ENCODE measurements around the gene FAM107B. TPM values are rescaled to one million over a fixed set of nuclear protein-coding genes. Genes with fewer than 3 reads are reported as not detected.

FAM107B gene
- total and polyA plus RNA-seq, 2 experiments from 2014 or later, result 11.0 to 17.6 TPM

- H3K4me1 ChIP-seq (ENCODE audit: insufficient read depth), result no peaks in the 10 kb centered on the region
- no peaks in the 10 kb centered on the region for H3K27me3 ChIP-seq (ENCODE audit: insufficient read depth)
- no peak overlapping the region for H3K4me3 Mint-ChIP-seq
- no peak overlapping the region for H3K27ac ChIP-seq (ENCODE audit: low read depth)
- DNase-seq (ENCODE audit: low spot score) (no peak), ATAC-seq (no peak)
- no peaks in the 10 kb centered on the region for H3K36me3 Mint-ChIP-seq (ENCODE audit: low read depth)
- no peak for TF ChIP-seq ZNF462 (CRISPR knock-in tag; IDR thresholded peaks at IDR 0.05)
- no peak for TF ChIP-seq EZH2phosphoT487 (IDR thresholded peaks at IDR 0.05; ENCODE audit: unreplicated experiment)
- no peak for TF ChIP-seq ZNF114 (CRISPR knock-in tag; IDR thresholded peaks at IDR 0.05)
- no peak for TF ChIP-seq JUNB (IDR thresholded peaks at IDR 0.05; ENCODE audit: unreplicated experiment)
- no peak for TF ChIP-seq ETS1 (IDR thresholded peaks at IDR 0.05)
- no peak for TF ChIP-seq REST (IDR thresholded peaks at IDR 0.05; ENCODE audit: unreplicated experiment)
- TF ChIP-seq STAT1 (IDR thresholded peaks at IDR 0.05; ENCODE audit: unreplicated experiment), result no peak
- no peak for TF ChIP-seq CTCF (conservative IDR thresholded peaks at IDR 0.05; ENCODE audit: low read depth in 2 of 2)
- TF ChIP-seq EZH2 (IDR thresholded peaks at IDR 0.05; ENCODE audit: low read depth, unreplicated experiment), result no peak
- no peak for TF ChIP-seq NANOG (IDR thresholded peaks at IDR 0.05; ENCODE audit: borderline replicate concordance)
- TF ChIP-seq POLR2AphosphoS5 (IDR thresholded peaks at IDR 0.05; ENCODE audit: low read depth), result no peak
- no peak for TF ChIP-seq CREB1 (CRISPR knock-in tag; IDR thresholded peaks at IDR 0.05; ENCODE audit: low read depth)
- H3K4me2 ChIP-seq, result no peak overlapping the region
- H3K27ac Mint-ChIP-seq, result no peak overlapping the region
- H3K36me3 ChIP-seq (ENCODE audit: insufficient read depth), result no peaks in the 10 kb centered on the region
- no peaks in the 10 kb centered on the region for H3F3A ChIP-seq (replicated peaks; ENCODE audit: low read depth)
- no peaks in the 10 kb centered on the region for H3K9me3 Mint-ChIP-seq
- H4K20me1 ChIP-seq (replicated peaks; ENCODE audit: insufficient read depth), result no peaks in the 10 kb centered on the region
- peaks cover 4% of the 10 kb centered on the region for H3K9me2 ChIP-seq (ENCODE audit: insufficient read depth)
- no peaks in the 10 kb centered on the region for H3K79me2 ChIP-seq (replicated peaks; ENCODE audit: insufficient read depth)
- H2AFZ ChIP-seq, result no peak overlapping the region
- peaks cover 3% of the 10 kb centered on the region; the same call in 1 of the 3 replicates for H3K4me1 Mint-ChIP-seq
- no peaks in the 10 kb centered on the region for H3K27me3 Mint-ChIP-seq (ENCODE audit: insufficient read depth, low read depth, poor library complexity)
- H3K4me3 ChIP-seq, result no peak overlapping the region
Observed at GRCh38 chr10:14635043-14635710, 139.5 kb downstream of the FAM107B start.

Data from GM23338 (cell line).